NCI-H446 (cell line): ENCODE data around the gene PARG.
"Not testable (repeated sequence)": the region's sequence is repeated elsewhere in the genome, so short reads cannot be mapped to it uniquely, and the experiment has no call there.

Experiments
- DNase-seq, 2 experiments: peaks; one replicate each; lab custom pipeline; 2025; lab: John Stamatoyannopoulos, UW

The PARG gene

DNA sequence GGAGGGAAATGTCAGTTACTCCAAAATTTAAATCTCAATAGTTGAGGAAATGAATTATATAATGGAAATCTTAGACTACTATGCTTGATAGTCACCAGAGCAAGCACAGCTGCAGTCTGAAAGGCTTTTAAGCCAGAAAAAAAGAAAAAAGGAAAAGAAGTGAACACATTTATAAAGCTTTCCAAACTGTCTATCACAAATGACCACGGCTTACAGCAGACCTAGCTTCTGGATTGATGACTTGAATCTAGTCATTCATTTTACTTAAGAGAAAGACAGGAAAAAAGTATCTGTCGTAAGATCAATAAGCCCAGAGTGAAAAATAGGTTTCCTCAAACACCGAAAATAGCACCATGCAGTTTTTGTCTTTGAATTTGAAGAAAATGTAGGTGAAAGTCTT lies 111.8 kb downstream of the PARG start:
- no peak for DNase-seq

DNA sequence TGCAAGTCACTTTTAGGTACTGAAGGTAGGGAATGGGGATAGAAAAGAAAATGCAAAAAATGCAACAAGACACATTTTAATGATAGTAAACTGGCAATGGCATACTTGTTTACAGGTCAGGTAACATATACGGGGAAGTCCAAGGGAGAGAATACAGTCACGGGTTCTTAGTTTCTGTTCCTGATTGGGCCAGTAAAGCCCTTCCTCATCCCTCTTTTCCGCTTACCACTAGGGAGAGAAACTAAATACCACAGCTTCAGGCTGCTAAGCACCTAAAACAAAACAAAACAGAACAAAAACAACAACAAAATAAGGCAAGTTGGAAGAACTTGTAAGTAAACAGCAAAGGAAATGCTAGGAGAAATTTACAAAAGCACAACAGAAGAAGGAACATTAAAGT lies 114.5 kb downstream of the PARG start:
- no peak for DNase-seq

GRCh38 chr10:49819234-49819958 lies 122.4 kb downstream of the PARG start:
- no peak for DNase-seq

DNA sequence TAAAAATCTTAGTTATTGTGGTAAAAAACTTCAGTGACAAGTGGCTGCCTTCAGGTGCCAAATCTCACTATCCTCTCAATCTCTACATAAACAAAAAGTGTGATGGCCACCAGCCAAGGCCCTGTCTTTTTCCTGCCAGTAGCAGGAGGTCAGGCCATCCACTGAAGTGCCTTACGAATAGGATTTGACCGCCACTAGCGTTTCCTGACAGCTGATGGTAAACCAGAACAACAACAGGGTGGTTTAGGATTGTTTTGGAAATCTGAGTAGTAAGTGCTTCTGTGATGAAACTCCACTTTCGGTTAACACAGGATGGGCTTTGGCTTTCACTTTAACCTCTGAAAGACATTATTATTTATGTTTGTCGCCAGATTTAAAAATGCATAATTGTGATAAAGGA lies 124.0 kb downstream of the PARG start:
- no peak for DNase-seq

- no peak for DNase-seq
Measured at GRCh38 chr10:49803988-49804387, 137.8 kb downstream of the PARG start.

DNA sequence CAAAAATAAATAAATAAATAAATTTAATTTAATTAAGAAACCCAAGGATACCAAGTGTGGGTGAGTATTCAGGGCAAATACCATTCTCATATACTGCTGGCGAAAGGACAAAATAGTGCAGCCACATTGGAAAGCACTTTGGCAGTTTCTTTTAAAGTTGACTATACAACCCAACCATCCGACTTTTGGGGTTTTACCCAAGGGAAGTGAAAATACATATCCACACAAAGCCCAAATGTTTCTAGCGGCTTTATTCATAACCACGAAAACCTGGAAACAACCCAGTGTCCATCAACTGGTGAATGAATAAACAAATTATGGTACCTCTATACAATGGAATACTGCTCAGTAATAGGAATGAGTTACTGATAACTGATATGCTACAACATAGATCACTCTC lies 143.6 kb downstream of the PARG start:
- no peak for DNase-seq

- no peak for DNase-seq
Measured at GRCh38 chr10:49791100-49791499, 150.7 kb downstream of the PARG start.

DNA sequence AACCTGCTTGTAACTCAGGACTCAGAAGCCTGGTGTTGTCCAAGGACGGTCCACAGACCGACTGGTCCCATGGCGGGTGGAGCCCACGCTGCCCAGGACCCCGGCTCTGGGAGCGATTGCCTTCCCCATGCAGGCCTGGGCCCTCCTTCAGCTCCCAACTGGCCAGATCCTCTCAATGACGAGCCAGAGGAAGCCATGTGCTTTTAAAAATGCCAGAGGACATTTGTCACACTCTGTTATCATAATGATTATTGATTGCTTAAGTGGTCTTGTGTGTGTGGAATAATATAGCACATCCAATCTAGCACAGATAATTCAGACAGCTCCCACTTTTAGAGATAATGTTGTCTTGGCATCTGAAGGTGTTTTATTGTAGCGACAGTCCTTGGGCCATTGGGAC lies 157.1 kb downstream of the PARG start:
- no peak for DNase-seq

- DNase-seq, result no peak
Measured at GRCh38 chr10:49783645-49784044, 158.2 kb downstream of the PARG start.

GRCh38 chr10:49781247-49781646 lies 160.6 kb downstream of the PARG start:
- no peak for DNase-seq

GRCh38 chr10:49778197-49778596 lies 163.6 kb downstream of the PARG start:
- DNase-seq, result no peak

GRCh38 chr10:49776851-49777250 lies 165.0 kb downstream of the PARG start:
- peak in 1 of 2 experiments; percentile 21 for DNase-seq

DNA sequence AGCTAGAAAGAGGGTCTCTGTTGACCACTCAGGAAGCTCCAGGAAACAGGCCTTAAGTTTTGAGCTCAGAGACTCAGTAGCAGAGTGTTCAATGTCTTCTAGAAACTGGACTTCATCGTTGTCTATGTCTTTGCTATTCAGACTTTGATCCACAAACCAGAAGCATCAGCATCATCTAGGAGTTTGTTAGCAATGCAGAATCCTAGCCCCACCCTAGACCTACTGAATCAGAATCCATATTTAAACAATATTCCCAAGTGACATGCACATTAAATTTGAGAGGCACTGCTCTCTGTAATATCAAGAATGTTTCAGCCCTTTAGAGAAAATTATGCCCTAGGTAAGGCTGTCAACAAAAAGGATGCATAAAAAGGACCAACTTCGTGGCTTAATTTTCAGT lies 166.8 kb downstream of the PARG start:
- no peak for DNase-seq

DNA sequence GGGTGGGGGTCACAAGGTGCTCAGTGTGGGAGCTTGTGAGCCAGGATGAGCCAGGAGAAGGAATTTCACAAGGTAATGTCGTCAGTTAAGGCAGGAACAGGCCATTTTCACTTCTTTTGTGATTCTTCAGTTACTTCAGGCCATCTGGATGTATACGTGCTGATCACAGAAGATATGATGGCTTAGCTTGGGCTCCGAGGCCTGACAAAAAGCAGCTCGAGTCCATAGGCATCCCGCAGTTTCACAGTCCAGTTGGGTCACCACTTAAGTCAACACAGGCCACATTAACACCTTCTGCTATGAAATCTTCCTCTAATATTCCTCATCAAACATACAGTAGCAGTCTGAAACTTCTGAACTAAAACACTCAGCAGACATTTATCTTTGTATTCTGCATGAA lies 168.9 kb downstream of the PARG start:
- DNase-seq, result not testable (repeated sequence)

- DNase-seq, result not testable (repeated sequence)
Measured at GRCh38 chr10:49771046-49771445, 170.8 kb downstream of the PARG start.

DNA sequence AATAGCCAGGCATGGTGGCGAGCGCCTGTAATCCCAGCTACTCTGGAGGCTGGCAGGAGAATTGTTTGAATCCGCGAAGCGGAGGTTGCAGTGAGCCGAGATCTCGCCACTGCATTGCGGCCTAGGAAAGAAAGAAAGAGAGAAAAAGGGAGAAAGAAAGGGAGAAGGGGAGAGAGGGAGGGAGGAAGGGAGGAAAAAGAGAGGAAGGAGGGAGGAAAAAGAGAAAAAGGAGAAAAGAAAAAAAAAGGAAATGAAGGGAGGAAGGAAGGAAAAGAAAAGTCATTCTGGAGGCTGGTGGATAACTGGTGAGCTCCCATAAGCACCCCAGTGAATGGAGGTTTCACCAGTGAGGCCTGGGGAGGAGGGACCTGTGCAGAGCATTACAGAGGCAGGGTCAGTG lies 172.1 kb downstream of the PARG start:
- DNase-seq, result no peak

- DNase-seq, result no peak
Measured at GRCh38 chr10:49768731-49769130, 173.1 kb downstream of the PARG start.

GRCh38 chr10:49768329-49768728 lies 173.5 kb downstream of the PARG start:
- no peak for DNase-seq
